HG03064 (cell line): ENCODE measurements around the gene LDAF1.

Experiments used
- ATAC-seq: cut with Tn5 transposase; IDR thresholded peaks from one replicate; pipeline ENCODE4 v1.9.1; 2021; ENCODE audit warnings: low read depth; ENCODE audit not compliant: unreplicated experiment

LDAF1 gene

DNA sequence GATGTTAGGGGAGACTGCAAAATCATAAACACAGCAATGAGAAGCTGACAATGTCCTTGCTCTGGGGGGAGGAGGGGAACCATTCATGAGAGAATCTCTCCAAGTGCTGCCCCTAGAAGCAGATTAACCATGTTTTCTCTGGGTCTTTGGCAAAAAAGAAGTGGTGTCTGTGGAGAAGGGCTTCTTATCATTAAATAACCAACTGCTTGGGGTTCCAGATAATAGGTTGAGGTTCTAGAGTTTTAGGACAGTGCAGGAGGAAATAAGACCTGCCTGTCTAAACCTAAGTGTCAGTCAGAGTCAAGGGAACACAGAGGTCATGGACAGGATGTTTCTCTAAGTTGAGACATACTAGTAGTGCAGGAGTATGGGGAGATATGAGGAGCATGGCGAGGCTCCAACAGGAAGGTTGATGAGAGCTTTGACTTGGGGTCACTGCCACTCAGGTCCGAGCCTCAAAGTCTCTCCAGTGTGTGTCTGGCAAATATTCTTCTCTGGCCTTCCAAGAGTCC lies 69.9 kb downstream of the LDAF1 start:
- ATAC-seq: no peak
